Measurements from ENCODE around the gene VCP. TPM values are rescaled to one million over a fixed set of nuclear protein-coding genes. Genes with fewer than 3 reads are reported as not detected.

Gene VCP
- total RNA-seq, 1 experiment from 2014 or later: 156 TPM

DNA sequence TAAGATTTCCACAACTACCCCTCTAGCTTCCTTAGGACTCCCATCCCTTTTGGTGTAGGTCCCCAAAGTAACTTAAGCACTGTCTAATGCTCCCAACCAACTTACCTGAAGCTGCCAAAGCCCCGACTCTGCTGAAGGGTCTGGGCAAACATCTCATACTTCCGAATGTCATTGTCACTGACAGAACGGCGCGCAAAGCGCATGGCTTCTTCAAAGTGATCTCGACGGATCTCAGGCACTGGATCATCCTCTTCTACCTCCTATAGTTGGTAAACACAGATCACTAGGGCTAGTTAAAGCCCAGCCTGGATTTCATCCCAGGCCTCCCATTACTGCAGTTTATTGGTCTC, 15.2 kb downstream of the VCP start:
- ChIA-PET CTCF (no interaction called here), POLR2A (interaction anchor here (1.0 kb wide), 1 partner anchor 15 kb away, joined by 4 read pairs; the partner anchor contains the start of gene VCP)
- H3K4me3 Mint-ChIP-seq (ENCODE audit: unreplicated experiment): no peak overlapping the region
- H3K27ac Mint-ChIP-seq (ENCODE audit: low read depth, unreplicated experiment): peak overlapping the region; percentile 71
- no peaks in the 10 kb centered on the region for H3K4me1 Mint-ChIP-seq (ENCODE audit: insufficient read depth, unreplicated experiment)
- DNase-seq (ENCODE audit: unreplicated experiment): no peak
- no peaks in the 10 kb centered on the region for H3K27me3 Mint-ChIP-seq (ENCODE audit: insufficient read depth, unreplicated experiment)
- intact Hi-C loops (cut with micrococcal nuclease): loop anchor here (10.0 kb wide), 1 partner anchor 62 kb away; no protein-coding TSS in a partner anchor
- H3K36me3 Mint-ChIP-seq (ENCODE audit: insufficient read depth, unreplicated experiment): peaks cover 96% of the 10 kb centered on the region
- H3K9me3 Mint-ChIP-seq (ENCODE audit: unreplicated experiment): no peaks in the 10 kb centered on the region
- TF ChIP-seq, protein P1, sequence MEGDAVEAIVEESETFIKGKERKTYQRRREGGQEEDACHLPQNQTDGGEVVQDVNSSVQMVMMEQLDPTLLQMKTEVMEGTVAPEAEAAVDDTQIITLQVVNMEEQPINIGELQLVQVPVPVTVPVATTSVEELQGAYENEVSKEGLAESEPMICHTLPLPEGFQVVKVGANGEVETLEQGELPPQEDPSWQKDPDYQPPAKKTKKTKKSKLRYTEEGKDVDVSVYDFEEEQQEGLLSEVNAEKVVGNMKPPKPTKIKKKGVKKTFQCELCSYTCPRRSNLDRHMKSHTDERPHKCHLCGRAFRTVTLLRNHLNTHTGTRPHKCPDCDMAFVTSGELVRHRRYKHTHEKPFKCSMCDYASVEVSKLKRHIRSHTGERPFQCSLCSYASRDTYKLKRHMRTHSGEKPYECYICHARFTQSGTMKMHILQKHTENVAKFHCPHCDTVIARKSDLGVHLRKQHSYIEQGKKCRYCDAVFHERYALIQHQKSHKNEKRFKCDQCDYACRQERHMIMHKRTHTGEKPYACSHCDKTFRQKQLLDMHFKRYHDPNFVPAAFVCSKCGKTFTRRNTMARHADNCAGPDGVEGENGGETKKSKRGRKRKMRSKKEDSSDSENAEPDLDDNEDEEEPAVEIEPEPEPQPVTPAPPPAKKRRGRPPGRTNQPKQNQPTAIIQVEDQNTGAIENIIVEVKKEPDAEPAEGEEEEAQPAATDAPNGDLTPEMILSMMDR (IDR thresholded peaks at IDR 0.05; ENCODE audit: unreplicated experiment): no peak
- no TSS peak for BruUV-seq (replicated peaks)

DNA sequence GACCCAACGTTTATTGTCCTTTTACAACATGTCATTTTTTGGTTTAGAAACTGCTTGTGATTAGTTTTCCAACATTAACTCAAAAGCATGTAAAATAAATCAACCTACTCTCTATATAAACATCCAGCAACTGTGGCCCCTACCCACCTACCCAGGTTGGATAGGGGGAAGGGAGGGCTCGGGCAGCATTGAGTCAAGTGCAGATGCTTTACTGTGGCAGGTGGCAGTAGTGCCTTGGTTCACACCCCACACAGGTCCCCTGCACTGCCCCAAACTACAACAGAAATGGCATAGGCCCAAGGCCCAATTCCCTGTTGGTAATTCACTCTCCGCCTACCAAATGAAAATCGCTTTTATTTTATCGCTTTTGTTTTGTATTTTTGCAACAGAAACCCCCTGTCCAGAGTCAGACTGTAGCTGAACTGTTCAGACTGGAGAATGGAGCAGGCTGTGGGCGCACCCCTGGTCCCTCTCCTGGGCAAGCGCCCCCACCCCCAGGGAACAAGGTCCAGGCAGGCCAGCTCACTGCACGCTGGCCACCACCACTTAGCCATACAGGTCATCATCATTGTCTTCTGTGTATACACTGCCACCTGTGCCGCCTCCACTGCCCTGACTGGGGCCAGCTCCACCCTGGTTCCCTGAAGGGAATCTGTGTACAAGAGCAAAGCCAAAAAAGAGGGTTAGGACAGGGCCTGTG, 15.7 kb downstream of the VCP start:
- CTCF ChIA-PET: interaction anchor here (0.8 kb wide), 1 partner anchor 72 kb away, joined by 3 read pairs; no protein-coding TSS in a partner anchor
- peaks cover 95% of the 10 kb centered on the region for H3K36me3 Mint-ChIP-seq (ENCODE audit: insufficient read depth, unreplicated experiment)
- TF ChIP-seq, protein P1 (IDR thresholded peaks at IDR 0.05; ENCODE audit: unreplicated experiment): no peak
- H3K27ac Mint-ChIP-seq (ENCODE audit: low read depth, unreplicated experiment): peak overlapping the region; percentile 71
- no peaks in the 10 kb centered on the region for H3K9me3 Mint-ChIP-seq (ENCODE audit: unreplicated experiment)
- POLR2A ChIA-PET: interaction anchor here (1.0 kb wide), 1 partner anchor 16 kb away, joined by 4 read pairs; the partner anchor contains the start of gene VCP
- no peak for DNase-seq (ENCODE audit: unreplicated experiment)
- intact Hi-C loops (cut with micrococcal nuclease): loop anchor here (10.0 kb wide), 1 partner anchor 62 kb away; no protein-coding TSS in a partner anchor
- BruUV-seq (replicated peaks): TSS peak; percentile 27
- no peaks in the 10 kb centered on the region for H3K27me3 Mint-ChIP-seq (ENCODE audit: insufficient read depth, unreplicated experiment)
- H3K4me1 Mint-ChIP-seq (ENCODE audit: insufficient read depth, unreplicated experiment): no peaks in the 10 kb centered on the region
- no peak overlapping the region for H3K4me3 Mint-ChIP-seq (ENCODE audit: unreplicated experiment)

DNA sequence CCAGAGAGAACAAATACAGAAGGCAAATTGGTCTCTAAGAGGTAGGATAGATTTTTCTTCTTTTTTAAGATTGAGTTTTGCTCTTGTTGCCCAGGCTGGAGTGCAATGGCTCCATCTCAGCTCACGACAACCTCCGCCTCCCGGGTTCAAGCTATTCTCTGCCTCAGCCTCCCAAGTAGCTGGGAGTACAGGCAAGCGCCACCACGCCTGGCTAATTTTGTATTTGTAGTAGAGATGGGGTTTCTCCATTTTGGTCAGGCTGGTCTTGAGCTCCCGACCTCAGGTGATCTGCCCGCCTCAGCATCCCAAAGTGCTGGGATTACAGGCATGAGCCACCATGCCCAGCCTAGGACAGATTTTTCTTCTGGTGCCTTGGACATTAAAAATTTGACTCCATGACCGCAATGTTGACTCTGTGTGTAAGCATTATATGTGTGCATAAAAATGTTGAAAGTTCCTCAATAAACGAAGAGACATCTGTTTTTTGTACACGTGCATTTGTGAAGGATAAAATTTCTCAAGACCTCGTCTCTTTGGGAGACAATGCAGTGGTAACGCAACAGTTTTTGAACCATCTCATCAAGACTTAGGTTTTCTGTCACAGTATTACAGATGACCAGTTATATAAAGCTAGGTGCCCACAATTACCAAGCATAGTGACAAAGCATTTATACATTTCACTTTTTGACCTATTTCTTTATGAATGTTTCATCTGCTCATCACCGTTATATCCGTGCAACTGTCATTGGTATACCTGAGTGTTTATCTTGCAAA, 17.4 kb downstream of the VCP start:
- ChIA-PET POLR2A (interaction anchor here (0.6 kb wide), 1 partner anchor 284 kb away, joined by 3 read pairs; no protein-coding TSS in a partner anchor), CTCF (no interaction called here)
- peaks cover 90% of the 10 kb centered on the region for H3K36me3 Mint-ChIP-seq (ENCODE audit: insufficient read depth, unreplicated experiment)
- H3K9me3 Mint-ChIP-seq (ENCODE audit: unreplicated experiment): no peaks in the 10 kb centered on the region
- DNase-seq (ENCODE audit: unreplicated experiment): no peak
- TF ChIP-seq, protein P1 (IDR thresholded peaks at IDR 0.05; ENCODE audit: unreplicated experiment): no peak
- H3K27me3 Mint-ChIP-seq (ENCODE audit: insufficient read depth, unreplicated experiment): no peaks in the 10 kb centered on the region
- peaks cover 5% of the 10 kb centered on the region for H3K4me1 Mint-ChIP-seq (ENCODE audit: insufficient read depth, unreplicated experiment)
- BruUV-seq (replicated peaks): no TSS peak
- H3K27ac Mint-ChIP-seq (ENCODE audit: low read depth, unreplicated experiment): no peak overlapping the region
- intact Hi-C loops (cut with micrococcal nuclease): loop anchor here (5.0 to 10.0 kb wide), 2 partner anchors 60 to 293 kb away; no protein-coding TSS in a partner anchor
- no peak overlapping the region for H3K4me3 Mint-ChIP-seq (ENCODE audit: unreplicated experiment)

DNA sequence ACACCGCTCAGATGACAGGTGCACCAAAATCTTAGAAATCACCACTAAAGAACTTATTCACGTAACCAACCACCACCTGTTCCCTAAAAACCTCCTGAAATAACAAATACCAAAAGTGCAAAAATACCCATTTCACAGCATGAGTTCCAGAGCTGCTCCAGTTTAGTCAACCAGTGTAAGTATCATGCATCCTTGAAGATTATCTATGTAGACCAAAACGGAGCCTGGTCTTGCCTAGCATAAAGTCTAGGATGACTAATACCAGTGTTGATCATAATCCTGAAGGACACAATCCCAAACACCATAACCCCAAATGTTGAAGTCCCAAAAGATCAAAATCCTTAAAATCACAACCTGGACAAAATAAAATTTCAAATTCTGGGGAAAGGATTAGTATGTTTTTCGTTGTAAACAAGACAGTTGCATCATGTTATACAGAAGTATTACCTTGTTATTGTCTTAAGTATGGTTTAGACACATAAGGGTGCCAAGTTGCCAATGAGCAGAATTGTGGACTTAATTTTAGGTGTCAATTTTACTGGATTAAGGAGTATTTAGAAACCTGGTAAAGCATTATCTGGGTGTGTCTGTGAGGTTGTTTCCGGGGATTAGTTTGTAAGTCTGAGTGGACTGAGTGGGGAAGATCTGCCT, 18.1 kb downstream of the VCP start:
- CTCF ChIA-PET: interaction anchor here (1.0 to 1.2 kb wide), 2 partner anchors 8 to 155 kb away, joined by 3 read pairs; no protein-coding TSS in a partner anchor
- intact Hi-C loops (cut with micrococcal nuclease): loop anchor here (5.0 to 10.0 kb wide), 2 partner anchors 60 to 292 kb away; no protein-coding TSS in a partner anchor
- Mint-ChIP-seq H3K4me1 (ENCODE audit: insufficient read depth, unreplicated experiment) (peaks cover 5% of the 10 kb centered on the region), H3K27me3 (ENCODE audit: insufficient read depth, unreplicated experiment) (no peaks in the 10 kb centered on the region), H3K27ac (ENCODE audit: low read depth, unreplicated experiment) (no peak overlapping the region), H3K9me3 (ENCODE audit: unreplicated experiment) (no peaks in the 10 kb centered on the region), H3K4me3 (ENCODE audit: unreplicated experiment) (no peak overlapping the region), H3K36me3 (ENCODE audit: insufficient read depth, unreplicated experiment) (peaks cover 85% of the 10 kb centered on the region)
- BruUV-seq (replicated peaks): no TSS peak
- TF ChIP-seq, protein P1 (IDR thresholded peaks at IDR 0.05; ENCODE audit: unreplicated experiment): no peak
- DNase-seq (ENCODE audit: unreplicated experiment): no peak
- POLR2A ChIA-PET: no interaction called here
